ENCODE measurements around the gene DNAH2.

DNAH2 gene

DNA sequence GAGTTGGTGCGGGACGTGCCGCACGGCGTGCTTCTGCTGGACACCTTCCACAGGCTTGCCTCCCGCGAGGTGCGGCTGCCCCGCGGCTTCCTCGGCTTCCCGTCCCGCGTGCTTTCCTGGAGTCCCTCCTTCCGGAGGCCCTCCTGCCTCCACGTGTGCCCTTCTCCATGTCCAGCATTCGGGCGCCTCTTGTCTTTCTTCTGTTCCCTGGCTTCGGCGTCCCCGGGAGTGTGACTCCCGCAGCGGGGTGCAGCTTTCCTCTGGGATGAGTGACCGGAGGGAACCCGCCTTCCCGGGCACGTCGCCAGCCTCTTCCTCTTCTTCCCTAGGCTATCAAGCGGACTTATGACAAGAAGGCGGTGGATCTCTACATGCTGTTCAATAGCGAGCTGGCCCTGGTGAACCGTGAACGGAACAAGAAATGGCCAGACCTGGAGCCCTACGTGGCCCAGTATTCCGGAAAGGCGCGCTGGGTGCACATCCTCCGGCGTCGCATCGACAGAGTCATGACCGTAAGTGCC lies 23.0 kb downstream of the DNAH2 start:
- no peak overlapping the region for H3K4me2 ChIP-seq (ENCODE audit: low read depth, low read length, poor library complexity, severe bottlenecking)
- no peaks in the 10 kb centered on the region for H3K9me3 ChIP-seq (ENCODE audit: insufficient read depth, low read depth, low read length)
- no peak for TF ChIP-seq EZH2phosphoT487 (IDR thresholded peaks at IDR 0.05; ENCODE audit: borderline replicate concordance)
- TF ChIP-seq, protein P1, sequence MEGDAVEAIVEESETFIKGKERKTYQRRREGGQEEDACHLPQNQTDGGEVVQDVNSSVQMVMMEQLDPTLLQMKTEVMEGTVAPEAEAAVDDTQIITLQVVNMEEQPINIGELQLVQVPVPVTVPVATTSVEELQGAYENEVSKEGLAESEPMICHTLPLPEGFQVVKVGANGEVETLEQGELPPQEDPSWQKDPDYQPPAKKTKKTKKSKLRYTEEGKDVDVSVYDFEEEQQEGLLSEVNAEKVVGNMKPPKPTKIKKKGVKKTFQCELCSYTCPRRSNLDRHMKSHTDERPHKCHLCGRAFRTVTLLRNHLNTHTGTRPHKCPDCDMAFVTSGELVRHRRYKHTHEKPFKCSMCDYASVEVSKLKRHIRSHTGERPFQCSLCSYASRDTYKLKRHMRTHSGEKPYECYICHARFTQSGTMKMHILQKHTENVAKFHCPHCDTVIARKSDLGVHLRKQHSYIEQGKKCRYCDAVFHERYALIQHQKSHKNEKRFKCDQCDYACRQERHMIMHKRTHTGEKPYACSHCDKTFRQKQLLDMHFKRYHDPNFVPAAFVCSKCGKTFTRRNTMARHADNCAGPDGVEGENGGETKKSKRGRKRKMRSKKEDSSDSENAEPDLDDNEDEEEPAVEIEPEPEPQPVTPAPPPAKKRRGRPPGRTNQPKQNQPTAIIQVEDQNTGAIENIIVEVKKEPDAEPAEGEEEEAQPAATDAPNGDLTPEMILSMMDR (conservative IDR thresholded peaks at IDR 0.05; ENCODE audit: low read length), result no peak
- no peaks in the 10 kb centered on the region for H3F3A ChIP-seq (ENCODE audit: low read depth)
- H3K4me3 ChIP-seq (ENCODE audit: low read length, poor library complexity, severe bottlenecking), result no peak overlapping the region
- no peaks in the 10 kb centered on the region for H3K36me3 ChIP-seq (ENCODE audit: insufficient read depth, low read length)
- H3K27me3 ChIP-seq (ENCODE audit: insufficient read depth, low read length, poor library complexity, severe bottlenecking), result no peaks in the 10 kb centered on the region
- no peak overlapping the region for H3K9ac ChIP-seq (ENCODE audit: low read depth, low read length, poor library complexity, severe bottlenecking)
- H4K20me1 ChIP-seq (ENCODE audit: insufficient read depth, low read length, poor library complexity, severe bottlenecking), result no peaks in the 10 kb centered on the region
- no peak overlapping the region for H2AFZ ChIP-seq (ENCODE audit: low read length)
- H3K4me1 ChIP-seq (ENCODE audit: insufficient read depth, low read length, poor library complexity, severe bottlenecking), result no peaks in the 10 kb centered on the region
- no peaks in the 10 kb centered on the region for H3K9me2 ChIP-seq (replicated peaks; ENCODE audit: low read depth, low read length)
- no peaks in the 10 kb centered on the region for H3K79me2 ChIP-seq (ENCODE audit: insufficient read depth, low read length)

DNA sequence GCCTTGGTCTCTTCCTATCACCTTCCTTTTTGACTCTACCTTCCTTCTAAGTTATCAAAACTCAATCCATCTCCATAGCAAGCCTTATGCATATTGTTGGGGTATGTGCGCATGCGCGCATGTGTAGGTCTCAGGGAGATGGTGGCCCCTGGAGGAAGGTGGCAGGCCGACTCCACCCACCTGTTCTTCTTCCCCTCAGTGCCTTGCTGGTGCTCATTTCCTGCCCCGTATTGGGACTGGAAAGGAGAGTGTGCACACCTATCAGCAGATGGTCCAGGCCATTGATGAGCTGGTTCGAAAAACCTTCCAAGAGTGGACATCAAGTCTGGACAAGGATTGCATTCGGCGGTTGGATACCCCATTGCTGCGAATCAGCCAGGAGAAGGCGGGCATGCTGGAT lies 25.2 kb downstream of the DNAH2 start:
- Histone ChIP-seq H4K20me1 (ENCODE audit: insufficient read depth, low read length, poor library complexity, severe bottlenecking) (no peaks in the 10 kb centered on the region), H2AFZ (ENCODE audit: low read length) (no peak overlapping the region), H3K9me2 (replicated peaks; ENCODE audit: low read depth, low read length) (no peaks in the 10 kb centered on the region), H3K9me3 (ENCODE audit: insufficient read depth, low read depth, low read length) (no peaks in the 10 kb centered on the region), H3K4me3 (ENCODE audit: low read length, poor library complexity, severe bottlenecking) (no peak overlapping the region), H3K36me3 (ENCODE audit: insufficient read depth, low read length) (no peaks in the 10 kb centered on the region), H3K27me3 (ENCODE audit: insufficient read depth, low read length, poor library complexity, severe bottlenecking) (no peaks in the 10 kb centered on the region), H3K9ac (ENCODE audit: low read depth, low read length, poor library complexity, severe bottlenecking) (no peak overlapping the region), H3K79me2 (ENCODE audit: insufficient read depth, low read length) (no peaks in the 10 kb centered on the region), H3F3A (ENCODE audit: low read depth) (no peaks in the 10 kb centered on the region), H3K4me1 (ENCODE audit: insufficient read depth, low read length, poor library complexity, severe bottlenecking) (no peaks in the 10 kb centered on the region), H3K4me2 (ENCODE audit: low read depth, low read length, poor library complexity, severe bottlenecking) (no peak overlapping the region)
- TF ChIP-seq EZH2phosphoT487 (IDR thresholded peaks at IDR 0.05; ENCODE audit: borderline replicate concordance), result no peak
- TF ChIP-seq, protein P1 (conservative IDR thresholded peaks at IDR 0.05; ENCODE audit: low read length), result no peak

DNA sequence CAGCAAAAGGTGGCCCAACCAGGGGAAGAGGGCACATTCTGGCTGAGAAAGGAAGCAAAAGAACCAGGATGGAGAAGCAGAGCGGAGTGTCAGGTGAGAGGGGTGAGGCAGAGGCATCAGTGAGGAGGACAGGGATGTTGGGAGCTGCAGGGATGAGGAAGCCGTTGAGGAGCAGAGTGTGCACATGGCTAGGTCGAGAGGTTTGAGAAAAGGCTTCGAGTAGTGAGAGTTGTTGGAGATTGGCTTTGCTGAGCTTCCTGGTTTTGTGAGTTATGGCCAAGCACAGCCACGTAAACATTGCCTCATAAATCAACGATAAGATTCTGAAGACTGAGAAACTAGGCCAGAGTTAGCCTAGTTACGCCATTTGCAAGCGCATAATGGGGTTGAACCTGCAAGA lies 26.9 kb downstream of the DNAH2 start:
- Histone ChIP-seq H3K79me2 (ENCODE audit: insufficient read depth, low read length) (no peaks in the 10 kb centered on the region), H3K9ac (ENCODE audit: low read depth, low read length, poor library complexity, severe bottlenecking) (no peak overlapping the region), H3K4me1 (ENCODE audit: insufficient read depth, low read length, poor library complexity, severe bottlenecking) (no peaks in the 10 kb centered on the region)

More for the DNA sequence above, 26.9 kb downstream of the DNAH2 start:
- H4K20me1 ChIP-seq (ENCODE audit: insufficient read depth, low read length, poor library complexity, severe bottlenecking), result no peaks in the 10 kb centered on the region
- no peaks in the 10 kb centered on the region for H3K9me3 ChIP-seq (ENCODE audit: insufficient read depth, low read depth, low read length)
- peak overlapping the region; percentile 68; the same call in 1 of the 2 replicates for H2AFZ ChIP-seq (ENCODE audit: low read length)
- H3K4me3 ChIP-seq (ENCODE audit: low read length, poor library complexity, severe bottlenecking), result no peak overlapping the region
- H3K4me2 ChIP-seq (ENCODE audit: low read depth, low read length, poor library complexity, severe bottlenecking), result no peak overlapping the region
- TF ChIP-seq, protein P1 (conservative IDR thresholded peaks at IDR 0.05; ENCODE audit: low read length), result no peak
- TF ChIP-seq EZH2phosphoT487 (IDR thresholded peaks at IDR 0.05; ENCODE audit: borderline replicate concordance), result no peak
- H3K36me3 ChIP-seq (ENCODE audit: insufficient read depth, low read length), result no peaks in the 10 kb centered on the region
- H3F3A ChIP-seq (ENCODE audit: low read depth), result no peaks in the 10 kb centered on the region
- H3K27me3 ChIP-seq (ENCODE audit: insufficient read depth, low read length, poor library complexity, severe bottlenecking), result no peaks in the 10 kb centered on the region
- H3K9me2 ChIP-seq (replicated peaks; ENCODE audit: low read depth, low read length), result no peaks in the 10 kb centered on the region
